Middle frontal gyrus (tissue), 1 donor: ENCODE measurements around the gene BCO1.

Experiments
- DNase-seq: peaks from one replicate; pipeline ENCODE4 v3.0.0-alpha.2; 2015; ENCODE audit warnings: low spot score; ENCODE audit errors: extremely low spot score

The BCO1 gene

GRCh38 chr16:81232740-81233367 lies 5.6 kb upstream of the BCO1 start:
- DNase-seq, result no peak

- DNase-seq, result no peak
These were observed 1.2 kb upstream of the BCO1 start for GRCh38 chr16:81237282-81237681.

GRCh38 chr16:81237942-81238295 lies 570 bp upstream of the BCO1 start:
- DNase-seq, result no peak

GRCh38 chr16:81239367-81240121 lies 1.1 kb downstream of the BCO1 start:
- no peak for DNase-seq

- DNase-seq, result no peak
These were observed 3.2 kb downstream of the BCO1 start for GRCh38 chr16:81241706-81242105.

- no peak for DNase-seq
These were observed 4.6 kb downstream of the BCO1 start for GRCh38 chr16:81242977-81243618.

- DNase-seq, result no peak
These were observed 5.5 kb downstream of the BCO1 start for GRCh38 chr16:81243942-81244341.

GRCh38 chr16:81251871-81252270 lies 13.4 kb downstream of the BCO1 start:
- DNase-seq, result no peak

GRCh38 chr16:81253141-81253540 lies 14.7 kb downstream of the BCO1 start:
- DNase-seq, result no peak

GRCh38 chr16:81254922-81255526 lies 16.5 kb downstream of the BCO1 start:
- DNase-seq, result no peak

GRCh38 chr16:81259916-81260315 lies 21.4 kb downstream of the BCO1 start:
- no peak for DNase-seq

- DNase-seq, result no peak
These were observed 22.7 kb downstream of the BCO1 start for GRCh38 chr16:81261049-81261648.

GRCh38 chr16:81263470-81264220 lies 25.2 kb downstream of the BCO1 start:
- DNase-seq, result no peak

- DNase-seq, result no peak
These were observed 25.9 kb downstream of the BCO1 start for GRCh38 chr16:81264386-81264785.

- DNase-seq, result no peak
These were observed 26.6 kb downstream of the BCO1 start for GRCh38 chr16:81265052-81265451.

GRCh38 chr16:81265658-81266451 lies 27.4 kb downstream of the BCO1 start:
- DNase-seq, result peak; percentile 11

- DNase-seq, result no peak
These were observed 28.2 kb downstream of the BCO1 start for GRCh38 chr16:81266680-81267095.

- DNase-seq, result no peak
These were observed 30.0 kb downstream of the BCO1 start for GRCh38 chr16:81268509-81268908.

GRCh38 chr16:81273223-81273950 lies 34.9 kb downstream of the BCO1 start:
- DNase-seq, result no peak
